Adrenal gland (tissue), 19 donors: ENCODE measurements around the gene TLCD2. TPM values are rescaled to one million over a fixed set of nuclear protein-coding genes. Genes with fewer than 3 reads are reported as not detected.
A peak's percentile ranks its signal among the peaks of the same experiment; 100 is the strongest.

Source experiments
- DNase-seq, 7 donors: peaks; one replicate each; pipeline ENCODE4 v3.0.0-alpha.2; 2019 to 2020
- H3K27ac ChIP-seq, 5 donors: fragments of 200-600 bp; sonication (generic) in 4 of 5; 1 replicate in 3 of 5; 2 replicates in 2 of 5; pipeline versions ENCODE4 v1.5.1 to v1.8.0; 2016 to 2020; ENCODE audit warnings: mild to moderate bottlenecking in 1 of 5
- H3K27me3 ChIP-seq: fragments of 200-600 bp; 2 replicates; pipeline ENCODE4 v1.8.0; 2021
- H3K36me3 ChIP-seq, 2 donors: fragments of 200-600 bp; replicated peaks in 1 of 2; 1 replicate in 1 of 2; 2 replicates in 1 of 2; pipeline versions ENCODE4 v1.5.1 to v1.8.0; 2018 to 2022
- H3K4me1 ChIP-seq, 2 donors: fragments of 200-600 bp; replicated peaks in 1 of 2; 1 replicate in 1 of 2; 2 replicates in 1 of 2; pipeline versions ENCODE4 v1.5.1 to v1.8.0; 2018 to 2021
- H3K4me3 ChIP-seq, 4 donors: fragments of 200-600 bp; sonication (generic) in 3 of 4; one replicate each; pipeline ENCODE4 v1.5.1; 2016 to 2018
- H3K9me3 ChIP-seq, 3 donors: fragments of 200-600 bp; sonication (generic) in 1 of 3; replicated peaks in 1 of 3; 1 replicate in 2 of 3; 2 replicates in 1 of 3; pipeline versions ENCODE4 v1.5.1 to v1.8.0; 2016 to 2021
- CTCF ChIP-seq, 6 experiments: fragments of 450-650 bp in 4 of 6; fragments of 200-600 bp in 2 of 6; sonication (generic) in 1 of 6; IDR thresholded peaks; 1 replicate in 5 of 6; 2 replicates in 1 of 6; pipeline versions ENCODE4 v1.5.1 to v1.8.0; 2016 to 2021; ENCODE audit warnings: antibody characterized with exemption in 6 of 6, mild to moderate bottlenecking in 2 of 6, moderate library complexity in 1 of 6
- POLR2A ChIP-seq, 2 donors: fragments of 450-650 bp; IDR thresholded peaks; one replicate each; pipeline ENCODE4 v1.6.1; 2017; ENCODE audit warnings: antibody characterized with exemption in 2 of 2, mild to moderate bottlenecking in 2 of 2, moderate library complexity in 1 of 2
- WGBS, 4 donors: extraction: QIAGEN DNeasy Blood & Tissue Kit in 2 of 4; methylation state at CpG; one replicate each; pipeline versions ENCODE4 v1.1.5 to v1.1.7; 2013 to 2017; 5-methylcytosine and 5-hydroxymethylcytosine counted together
- intact Hi-C, 2 donors: fragments of 100-400 bp; cut with DNase I; formaldehyde crosslinking; loops; one replicate each; pipeline versions ENCODE4 v1.14.1 to v1.15.0; 2022 to 2023
- long read RNA-seq, 10 donors: library from polyadenylated mRNA in 3 of 10; unstranded in 2 of 10; stranded (forward) in 1 of 10; transcript quantifications; one replicate each; pipeline ENCODE4 v2.0.0 and lab custom pipeline, GENCODE V29; 2021 to 2026
- polyA plus RNA-seq, 3 donors: library from polyadenylated mRNA; stranded (reverse); fragments of 200-250 nt in 2 of 3; fragments of 350-450 nt in 1 of 3; fragmentation: Illumina TruSeq in 1 of 3; extraction: RNeasy Lipid Tissue Mini Kit (QIAGEN cat#74804) in 1 of 3; gene quantifications; one replicate each; pipeline ENCODE4 v1.2.3, GENCODE V29; 2013 to 2014
- total RNA-seq, 9 donors: library from RNA; depleted of rRNA in 4 of 9; stranded (reverse); fragments of >200 nt in 4 of 9; fragments of 120-200 nt in 1 of 9; fragmentation: NEBNext Ultra II Directional in 1 of 9; extraction: Animal tissue kit (Norgen Biotek cat#: 25700) in 1 of 9; gene quantifications; one replicate each; pipeline versions ENCODE4 v1.1.0 to v1.2.4, GENCODE V29; 2013 to 2023
- donor health status: healthy with polysubstance abuse.
- donor health status: Bipolar disorder and iron deficiency.
- donor health status: DM: yes; HTN: yes; CAD: no.
- donor health status: DM: no; HTN: no; CAD: no.
- donor health status: DM: no; HTN: no; CAD: no.
- donor health status: DM: yes; HTN: yes; CAD: no.

TLCD2 gene, protein sequence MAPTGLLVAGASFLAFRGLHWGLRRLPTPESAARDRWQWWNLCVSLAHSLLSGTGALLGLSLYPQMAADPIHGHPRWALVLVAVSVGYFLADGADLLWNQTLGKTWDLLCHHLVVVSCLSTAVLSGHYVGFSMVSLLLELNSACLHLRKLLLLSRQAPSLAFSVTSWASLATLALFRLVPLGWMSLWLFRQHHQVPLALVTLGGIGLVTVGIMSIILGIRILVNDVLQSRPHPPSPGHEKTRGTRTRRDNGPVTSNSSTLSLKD
- total RNA-seq (10 to 100 TPM in 5 of 9 donors, 1 to 10 TPM in 4; 6.8 to 48.7 (median 11.4) TPM), polyA plus RNA-seq (10 to 100 TPM in 1 of 3 donors, 1 to 10 TPM in 2; 4.3 to 58.8 (median 7.2) TPM)
- long read RNA-seq, donor 1, result 0 reads
- long read RNA-seq, donor 2, result 0 reads
- long read RNA-seq, donor 3, partial matches to known transcripts, result 11 of 11 reads
- long read RNA-seq, donor 3, other reads (novel, unspliced or antisense), result 0 of 11 reads
- long read RNA-seq, donor 4, partial matches to known transcripts, result 0 of 4 reads
- long read RNA-seq, donor 4, other reads (novel, unspliced or antisense), result 4 of 4 reads
- long read RNA-seq, donor 5, full-length matches to known transcripts, result 5 of 11 reads
- long read RNA-seq, donor 5, partial matches to known transcripts, result 0 of 11 reads
- long read RNA-seq, donor 5, other reads (novel, unspliced or antisense), result 6 of 11 reads
- long read RNA-seq, donor 6, result 0 reads
- long read RNA-seq, donor 7, full-length matches to known transcripts, result 1 of 1 reads
- long read RNA-seq, donor 7, partial matches to known transcripts, result 0 of 1 reads
- long read RNA-seq, donor 7, other reads (novel, unspliced or antisense), result 0 of 1 reads
- long read RNA-seq, donor 8, full-length matches to known transcripts, result 1 of 1 reads
- long read RNA-seq, donor 8, partial matches to known transcripts, result 0 of 1 reads
- long read RNA-seq, donor 8, other reads (novel, unspliced or antisense), result 0 of 1 reads
- long read RNA-seq, donor 9, full-length matches to known transcripts, result 1 of 1 reads
- long read RNA-seq, donor 9, partial matches to known transcripts, result 0 of 1 reads
- long read RNA-seq, donor 9, other reads (novel, unspliced or antisense), result 0 of 1 reads
- long read RNA-seq, donor 10, result 0 reads

DNA sequence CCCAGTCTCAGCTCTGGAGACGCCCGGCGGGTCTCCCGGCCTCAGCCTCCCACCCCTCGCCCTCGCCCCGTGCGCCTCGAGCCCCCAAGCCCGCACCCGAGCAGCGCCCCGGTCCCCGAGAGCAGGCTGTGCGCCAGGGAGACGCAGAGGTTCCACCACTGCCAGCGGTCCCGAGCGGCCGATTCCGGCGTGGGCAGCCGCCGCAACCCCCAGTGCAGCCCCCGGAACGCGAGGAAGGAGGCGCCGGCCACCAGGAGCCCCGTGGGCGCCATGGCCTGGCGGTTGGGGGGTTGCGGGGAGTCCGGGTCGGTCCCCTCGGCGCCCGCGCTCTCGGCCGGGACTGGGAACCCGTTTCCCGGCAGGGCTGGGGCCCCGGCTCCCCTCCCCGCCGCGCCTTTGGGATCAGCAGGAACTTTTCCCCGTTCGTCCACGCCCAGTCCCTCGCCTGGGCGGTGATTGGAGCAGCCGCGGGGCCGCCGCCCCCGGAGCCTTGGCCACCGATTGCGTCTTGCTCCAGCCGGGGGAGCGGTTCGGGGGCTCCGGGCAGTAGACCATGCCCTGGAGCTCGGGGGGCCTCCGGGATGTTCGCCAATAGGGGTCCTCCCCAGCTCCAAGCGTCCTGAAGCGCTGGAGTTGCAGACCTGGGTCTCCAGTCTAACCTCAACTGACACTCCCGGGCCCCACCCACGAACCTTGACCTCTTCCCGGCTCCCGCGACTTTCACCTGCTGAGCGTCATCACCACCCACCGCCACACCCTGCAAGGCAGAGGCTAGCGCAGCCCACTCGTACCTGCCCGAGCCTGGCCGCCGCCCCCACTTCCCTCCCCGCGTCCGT lies at the start of gene TLCD2:
TLCD2 (minus strand) TSS at position 407 of the 836 bp plus-strand sequence; CDS start at position 272, 135 bp downstream.
- peak within 1 kb of the TSS in 3 of 4 donors; percentile 56 to 96 (median 85) for H3K4me3 ChIP-seq
- H3K27me3 ChIP-seq, result no peaks in the 10 kb centered on the region
- H3K4me1 ChIP-seq, result peaks cover 28 to 43% of the 10 kb centered on the region in 2 donors
- peaks cover 0 to 27% of the 10 kb centered on the region in 2 donors for H3K36me3 ChIP-seq
- intact Hi-C loops, result loop anchor here (2.0 to 10.0 kb wide), 3 partner anchors 25 to 55 kb away; partner anchors contain the start of gene PRPF8 (in 1 of the 2)
- TF ChIP-seq CTCF (IDR thresholded peaks at IDR 0.05) (no peak), POLR2A (IDR thresholded peaks at IDR 0.05) (peak; percentile 64 to 69)
- no peaks in the 10 kb centered on the region for H3K9me3 ChIP-seq
- 1 to 7% (median 2%) methylated on average over 6 to 83 of the region's 83 CpGs for WGBS, 4 donors
- DNase-seq, result peak; percentile 77 to 88 (median 81)
- H3K27ac ChIP-seq, result peak within 1 kb of the TSS; percentile 64 to 100 (median 82)

GRCh38 chr17:1759529-1759928 lies 49.4 kb upstream of the TLCD2 start:
- no peak for DNase-seq
- TF ChIP-seq CTCF (IDR thresholded peaks at IDR 0.05), result no peak
- no peak for TF ChIP-seq POLR2A (IDR thresholded peaks at IDR 0.05)
- Histone ChIP-seq H3K27me3 (no peaks in the 10 kb centered on the region), H3K36me3 (no peaks in the 10 kb centered on the region), H3K4me3 (no peak overlapping the region), H3K27ac (no peak overlapping the region), H3K9me3 (no peaks in the 10 kb centered on the region), H3K4me1 (peaks cover 0 to 16% of the 10 kb centered on the region in 2 donors)
- intact Hi-C loops, result no loop called here
- 68 to 79% (median 77%) methylated on average over 5 of the region's 5 CpGs for WGBS, 4 donors

DNA sequence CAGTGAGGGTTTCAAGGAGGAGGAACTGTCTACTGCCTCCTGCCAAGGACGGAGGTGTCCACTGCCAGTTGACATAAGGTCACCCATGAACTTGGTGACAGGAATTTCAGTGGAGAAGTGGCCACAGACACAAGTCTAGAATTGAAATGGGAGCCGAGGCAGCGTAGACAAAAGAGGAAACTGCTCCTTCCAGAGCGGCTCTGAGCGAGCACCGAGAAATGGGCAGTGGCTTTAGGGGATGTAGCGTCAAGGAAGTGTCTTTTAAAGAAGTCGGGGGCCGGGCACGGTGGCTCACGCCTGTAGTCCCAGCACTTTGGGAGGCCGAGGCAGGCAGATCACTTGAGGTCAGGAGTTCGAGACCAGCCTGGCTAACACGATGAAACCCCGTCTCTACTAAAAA lies 48.6 kb upstream of the TLCD2 start:
- Histone ChIP-seq H3K4me3 (no peak overlapping the region), H3K36me3 (no peaks in the 10 kb centered on the region), H3K9me3 (no peaks in the 10 kb centered on the region), H3K27me3 (no peaks in the 10 kb centered on the region), H3K4me1 (peaks cover 0 to 11% of the 10 kb centered on the region in 2 donors), H3K27ac (peak overlapping the region in 1 of 5 donors; percentile 55)
- TF ChIP-seq POLR2A (IDR thresholded peaks at IDR 0.05) (no peak), CTCF (IDR thresholded peaks at IDR 0.05) (no peak)
- 67 to 79% (median 73%) methylated on average over 14 to 15 of the region's 15 CpGs for WGBS, 4 donors
- intact Hi-C loops, result no loop called here
- DNase-seq, result peak in 1 of 7 donors; percentile 38
